Right renal pelvis (tissue), 4 donors: ENCODE results near the gene LGALS12. TPM values are rescaled to one million over a fixed set of nuclear protein-coding genes. Genes with fewer than 3 reads are reported as not detected.
A peak's percentile ranks its signal among the peaks of the same experiment; 100 is the strongest.

ENCODE experiments used
- DNase-seq, 4 donors: peaks; one replicate each; pipeline ENCODE4 v3.0.0-alpha.2; 2013; ENCODE audit warnings: low read depth in 4 of 4, low spot score in 3 of 4, missing footprints in 1 of 4
- polyA plus RNA-seq, 4 donors: library from polyadenylated mRNA; unstranded; fragments of 120-200 nt; gene quantifications; one replicate each; pipeline ENCODE4 v1.2.1, GENCODE V29; 2013; ENCODE audit not compliant: insufficient read length in 4 of 4

Gene LGALS12
- polyA plus RNA-seq, 4 donors, result 0.12 to 0.14 (median 0.14) TPM

GRCh38 chr11:63558459-63559157 is 52.7 kb downstream of the LGALS12 start:
- no peak for DNase-seq

- DNase-seq, result no peak
Observed at GRCh38 chr11:63560506-63561180, 54.8 kb downstream of the LGALS12 start.

- no peak for DNase-seq
Observed at GRCh38 chr11:63563201-63564055, 57.5 kb downstream of the LGALS12 start, which contains the start of gene PLAAT2. Gene PLAAT2 (minus strand): TSS chr11:63563379. CDS start chr11:63563324, 55 bp downstream.

GRCh38 chr11:63564056-63564774 is 58.3 kb downstream of the LGALS12 start:
- peak in 3 of 4 donors; percentile 40 to 59 (median 55) for DNase-seq

GRCh38 chr11:63564784-63565350 is 59.0 kb downstream of the LGALS12 start:
- no peak for DNase-seq

Other genes with a start within 250 kb of the LGALS12 start
- gene SLC22A9, start 136.3 kb upstream of the LGALS12 start, polyA plus RNA-seq, result under 1 TPM in 2 of 4 donors, not detected in 2; 0.05 to 0.13 TPM
- under 1 TPM; 0.53 to 0.86 (median 0.68) TPM for gene PLAAT5, start 14.9 kb upstream of the LGALS12 start, polyA plus RNA-seq
- gene PLAAT4, start 30.7 kb downstream of the LGALS12 start, polyA plus RNA-seq, result 10 to 100 TPM; 10.0 to 11.9 (median 11.0) TPM
- gene PLAAT2, start 57.3 kb downstream of the LGALS12 start, polyA plus RNA-seq, result under 1 TPM in 2 of 4 donors, not detected in 2; 0.27 to 0.44 TPM
- 10 to 100 TPM; 11.4 to 21.1 (median 16.6) TPM for gene PLAAT3, start 108.3 kb downstream of the LGALS12 start, polyA plus RNA-seq
- 10 to 100 TPM; 16.0 to 21.0 (median 19.2) TPM for gene ATL3, start 165.3 kb downstream of the LGALS12 start, polyA plus RNA-seq
- 100 to 1,000 TPM; 172 to 196 (median 184) TPM for gene RTN3, start 175.4 kb downstream of the LGALS12 start, polyA plus RNA-seq